Transverse colon (tissue), 4 donors: ENCODE data around the gene CYP2B6.
"Not testable (repeated sequence)": the region's sequence is repeated elsewhere in the genome, so short reads cannot be mapped to it uniquely, and the experiment has no call there.

Experiments used
- EP300 ChIP-seq: sonication (generic); formaldehyde crosslinking; IDR thresholded peaks from one replicate; pipeline ENCODE4 v1.6.1; 2017; ENCODE audit warnings: antibody characterized with exemption, low read depth
- POLR2AphosphoS5 ChIP-seq, 3 donors: sonication (generic); formaldehyde crosslinking; IDR thresholded peaks; one replicate each; pipeline ENCODE4 v1.6.1; 2016; ENCODE audit warnings: antibody characterized with exemption in 3 of 3
- TF ChIP-seq, protein P1 (sequence below), 5 experiments: fragments of 200-600 bp in 3 of 5; fragments of 450-650 bp in 2 of 5; sonication (generic) in 3 of 5; IDR thresholded peaks; 1 replicate in 2 of 5; 2 replicates in 3 of 5; pipeline ENCODE4 v1.5.1; 2016 to 2017; ENCODE audit warnings: antibody characterized with exemption in 5 of 5, inconsistent platforms in 3 of 5, mild to moderate bottlenecking in 2 of 5, moderate library complexity in 1 of 5

DNA sequence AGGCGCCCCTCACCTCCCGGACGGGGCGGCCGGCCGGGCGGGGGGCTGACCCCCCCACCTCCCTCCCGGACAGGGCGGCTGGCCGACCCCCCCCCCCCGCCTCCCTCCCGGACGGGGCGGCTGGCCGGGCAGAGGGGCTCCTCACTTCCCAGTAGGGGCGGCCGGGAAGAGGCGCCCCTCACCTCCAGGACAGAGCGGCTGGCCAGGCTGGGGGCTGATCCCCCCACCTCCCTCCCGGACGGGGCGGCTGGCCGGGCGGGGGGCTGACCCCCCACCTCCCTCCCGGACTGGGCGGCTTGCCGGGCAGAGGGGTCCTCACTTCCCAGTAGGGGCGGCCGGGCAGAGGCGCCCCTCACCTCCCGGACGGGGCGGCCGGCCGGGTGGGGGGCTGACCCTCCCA lies 25.7 kb upstream of the CYP2B6 start:
- TF ChIP-seq, protein P1, sequence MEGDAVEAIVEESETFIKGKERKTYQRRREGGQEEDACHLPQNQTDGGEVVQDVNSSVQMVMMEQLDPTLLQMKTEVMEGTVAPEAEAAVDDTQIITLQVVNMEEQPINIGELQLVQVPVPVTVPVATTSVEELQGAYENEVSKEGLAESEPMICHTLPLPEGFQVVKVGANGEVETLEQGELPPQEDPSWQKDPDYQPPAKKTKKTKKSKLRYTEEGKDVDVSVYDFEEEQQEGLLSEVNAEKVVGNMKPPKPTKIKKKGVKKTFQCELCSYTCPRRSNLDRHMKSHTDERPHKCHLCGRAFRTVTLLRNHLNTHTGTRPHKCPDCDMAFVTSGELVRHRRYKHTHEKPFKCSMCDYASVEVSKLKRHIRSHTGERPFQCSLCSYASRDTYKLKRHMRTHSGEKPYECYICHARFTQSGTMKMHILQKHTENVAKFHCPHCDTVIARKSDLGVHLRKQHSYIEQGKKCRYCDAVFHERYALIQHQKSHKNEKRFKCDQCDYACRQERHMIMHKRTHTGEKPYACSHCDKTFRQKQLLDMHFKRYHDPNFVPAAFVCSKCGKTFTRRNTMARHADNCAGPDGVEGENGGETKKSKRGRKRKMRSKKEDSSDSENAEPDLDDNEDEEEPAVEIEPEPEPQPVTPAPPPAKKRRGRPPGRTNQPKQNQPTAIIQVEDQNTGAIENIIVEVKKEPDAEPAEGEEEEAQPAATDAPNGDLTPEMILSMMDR (IDR thresholded peaks at IDR 0.05): not testable (repeated sequence)
- TF ChIP-seq EP300; POLR2AphosphoS5 (IDR thresholded peaks at IDR 0.05): not testable (repeated sequence)
